Kidney epithelial cell (primary cell): ENCODE results near the gene GSKIP. TPM values are rescaled to one million over a fixed set of nuclear protein-coding genes. Genes with fewer than 3 reads are reported as not detected.

Experiments
- DNase-seq: peaks from one replicate; pipeline ENCODE4 v3.0.0-alpha.2; 2010; ENCODE audit warnings: low read depth
- H3K27me3 ChIP-seq: 2 replicates; pipeline ENCODE4 v1.6.0; 2011; ENCODE audit warnings: low read length; ENCODE audit not compliant: control insufficient read depth, insufficient read depth
- H3K36me3 ChIP-seq: 2 replicates; pipeline ENCODE4 v1.5.1; 2011; ENCODE audit warnings: low read length; ENCODE audit not compliant: control insufficient read depth, insufficient read depth
- H3K4me3 ChIP-seq: 2 replicates; pipeline ENCODE4 v1.5.1; 2011; ENCODE audit warnings: low read depth, mild to moderate bottlenecking, control low read depth, low read length
- CTCF ChIP-seq: IDR thresholded peaks from 2 replicates; pipeline ENCODE4 v1.5.1; 2011; ENCODE audit warnings: mild to moderate bottlenecking, moderate library complexity, low read length, control low read depth, inconsistent platforms; ENCODE audit not compliant: insufficient read depth, poor library complexity, severe bottlenecking
- total RNA-seq: library from RNA; depleted of rRNA; stranded (reverse); fragments of >200 nt; gene quantifications from 2 replicates; pipeline ENCODE4 v1.2.3, GENCODE V29; 2015

Gene GSKIP
- total RNA-seq, 1 donor from 2014 or later, result 42.8 TPM

- no peaks in the 10 kb centered on the region for H3K36me3 ChIP-seq
- no peak overlapping the region for H3K4me3 ChIP-seq
- no peaks in the 10 kb centered on the region for H3K27me3 ChIP-seq
- no peak for TF ChIP-seq CTCF
- DNase-seq, result no peak
Measured at GRCh38 chr14:96400495-96400894, 37.2 kb downstream of the GSKIP start.

DNA sequence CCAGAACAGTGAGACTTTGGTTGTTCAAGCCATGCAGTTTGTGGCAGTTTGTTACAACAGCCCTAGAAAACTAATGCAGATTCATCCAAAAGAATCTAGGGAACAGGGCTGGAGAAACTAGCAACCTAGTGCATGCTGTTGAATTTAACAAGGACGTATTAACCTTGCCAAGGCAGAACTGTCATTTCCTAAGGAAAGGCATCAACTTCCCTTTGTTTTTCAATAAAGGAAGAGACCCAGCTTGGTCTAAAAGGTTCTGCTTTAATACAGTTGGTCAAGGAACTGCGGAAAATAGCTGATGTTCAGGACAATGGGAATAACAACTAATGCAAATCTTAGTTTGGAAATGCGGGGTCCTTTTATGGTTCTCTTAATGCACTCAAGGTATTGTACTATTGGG lies 40.1 kb downstream of the GSKIP start:
- no peak for TF ChIP-seq CTCF
- no peaks in the 10 kb centered on the region for H3K27me3 ChIP-seq
- no peak overlapping the region for H3K4me3 ChIP-seq
- no peak for DNase-seq
- no peaks in the 10 kb centered on the region for H3K36me3 ChIP-seq

GRCh38 chr14:96405677-96406076 lies 42.4 kb downstream of the GSKIP start:
- no peaks in the 10 kb centered on the region for H3K27me3 ChIP-seq
- no peak overlapping the region for H3K4me3 ChIP-seq
- no peak for DNase-seq
- no peak for TF ChIP-seq CTCF
- no peaks in the 10 kb centered on the region for H3K36me3 ChIP-seq

DNA sequence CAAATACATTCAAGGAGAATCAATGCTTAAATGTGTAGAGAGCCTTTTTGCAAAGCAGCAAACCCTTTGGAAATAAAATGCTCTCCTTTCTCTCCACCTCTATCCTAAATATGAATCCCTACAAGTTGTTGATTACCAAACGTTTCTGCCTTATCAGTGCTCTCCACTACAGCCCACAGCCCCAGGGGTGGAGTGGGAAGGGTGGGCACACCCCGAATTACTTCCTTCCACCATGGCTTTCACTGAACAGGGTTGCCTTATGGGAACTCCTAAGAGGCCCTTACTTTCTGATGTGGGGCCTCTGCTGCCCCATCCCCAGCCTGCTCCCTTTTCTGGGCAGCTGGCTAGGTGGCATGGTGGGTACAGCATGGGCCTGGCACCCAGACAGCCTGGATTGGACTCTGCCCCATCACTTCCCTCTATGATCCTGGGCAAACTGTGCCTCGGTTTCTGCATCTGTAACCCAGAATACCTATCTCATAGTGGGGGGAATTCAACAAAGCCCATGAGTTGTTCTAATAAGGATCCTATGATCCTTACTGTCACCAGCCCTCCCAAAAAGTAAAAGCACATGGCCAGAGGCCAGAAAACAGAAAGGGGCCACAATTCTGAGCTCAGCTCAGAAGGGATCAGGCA lies 44.7 kb downstream of the GSKIP start:
- H3K27me3 ChIP-seq, result no peaks in the 10 kb centered on the region
- H3K4me3 ChIP-seq, result no peak overlapping the region
- DNase-seq, result no peak
- no peak for TF ChIP-seq CTCF
- no peaks in the 10 kb centered on the region for H3K36me3 ChIP-seq

GRCh38 chr14:96408608-96409007 lies 45.3 kb downstream of the GSKIP start:
- H3K27me3 ChIP-seq, result no peaks in the 10 kb centered on the region
- DNase-seq, result no peak
- no peak for TF ChIP-seq CTCF
- H3K36me3 ChIP-seq, result no peaks in the 10 kb centered on the region
- H3K4me3 ChIP-seq, result no peak overlapping the region

GRCh38 chr14:96409701-96410100 lies 46.4 kb downstream of the GSKIP start:
- Histone ChIP-seq H3K27me3 (no peaks in the 10 kb centered on the region), H3K4me3 (no peak overlapping the region), H3K36me3 (no peaks in the 10 kb centered on the region)
- DNase-seq, result no peak
- TF ChIP-seq CTCF, result no peak
